Esophagus muscularis mucosa (tissue), 3 donors: Measurements from ENCODE around the gene DMPK.

Experiments
- CTCF ChIP-seq, 3 experiments: fragments of 200-600 bp in 2 of 3; fragments of 450-650 bp in 1 of 3; sonication (generic) in 2 of 3; IDR thresholded peaks; one replicate each; pipeline ENCODE4 v1.5.1; 2017 to 2019; ENCODE audit warnings: antibody characterized with exemption in 3 of 3, mild to moderate bottlenecking in 2 of 3, moderate library complexity in 1 of 3
- POLR2A ChIP-seq: fragments of 450-650 bp; IDR thresholded peaks from one replicate; pipeline ENCODE4 v1.6.1; 2017; ENCODE audit warnings: antibody characterized with exemption, moderate library complexity, mild to moderate bottlenecking, low read depth

GRCh38 chr19:45762870-45763631, 19.2 kb downstream of the DMPK start:
- TF ChIP-seq POLR2A (no peak), CTCF (IDR thresholded peaks at IDR 0.05) (no peak)
